Inflammatory macrophage (primary cell): ENCODE results near the gene ITGA1.

Experiments used
- DNase-seq, 2 donors: peaks; one replicate each; pipeline ENCODE4 v3.0.0-alpha.2; 2020 to 2022

ITGA1 gene

DNA sequence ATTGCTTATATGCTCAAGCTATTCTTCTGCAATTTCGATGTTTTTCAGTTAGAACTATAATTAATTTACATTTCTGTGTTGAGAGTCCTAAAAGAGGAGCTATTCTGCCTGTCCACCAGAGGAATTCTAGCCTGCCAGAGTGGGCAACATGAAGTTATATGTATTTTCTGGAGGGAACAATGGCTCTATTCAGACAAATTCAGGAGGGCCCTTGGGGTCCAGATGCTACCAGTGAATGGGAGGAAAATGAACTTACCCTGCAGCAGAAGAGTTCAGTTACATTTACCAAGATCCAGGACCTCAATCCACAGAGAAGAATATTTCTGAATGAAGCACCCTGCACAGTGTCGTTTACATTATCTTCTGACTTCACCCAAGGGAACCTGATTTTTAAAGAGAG, 80.7 kb downstream of the ITGA1 start:
- no peak for DNase-seq

DNA sequence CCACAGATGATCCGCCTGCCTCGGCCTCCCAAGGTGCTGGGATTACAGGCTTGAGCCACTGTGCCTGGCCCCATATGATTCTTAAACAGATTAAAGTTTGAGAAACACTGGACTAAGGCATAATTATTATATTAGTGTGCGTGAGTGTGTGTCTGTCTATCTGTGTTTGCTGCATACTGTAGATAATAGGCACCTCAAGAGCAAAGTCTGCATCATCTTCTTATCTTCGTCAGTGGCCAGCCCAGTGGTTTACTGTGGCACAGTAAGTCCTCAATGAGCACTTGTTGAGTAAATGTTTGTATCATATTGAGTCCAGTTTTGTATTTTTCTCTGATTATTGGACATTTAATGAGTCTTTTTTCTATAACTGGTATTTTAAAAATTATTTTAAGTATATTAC, 81.7 kb downstream of the ITGA1 start:
- DNase-seq: no peak

DNA sequence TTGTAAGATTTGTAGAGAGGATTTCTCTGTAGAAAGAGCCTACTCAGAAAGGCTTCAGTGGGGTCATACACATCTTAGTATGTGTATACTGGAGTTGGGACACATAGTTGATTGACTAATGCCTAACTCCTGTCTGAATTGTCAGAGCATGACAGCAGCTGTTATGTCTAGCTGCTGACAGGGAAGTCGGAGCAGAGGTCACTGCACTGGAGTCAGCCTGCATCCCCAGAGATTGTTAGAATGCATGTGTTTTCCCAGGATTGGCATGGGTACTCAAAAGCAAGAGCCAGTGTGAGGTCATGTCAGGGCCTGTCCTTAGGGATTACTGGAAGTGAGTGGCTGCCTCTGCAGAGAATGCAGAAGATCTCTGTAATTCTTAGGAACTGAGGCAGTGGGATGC, 82.7 kb downstream of the ITGA1 start:
- no peak for DNase-seq

DNA sequence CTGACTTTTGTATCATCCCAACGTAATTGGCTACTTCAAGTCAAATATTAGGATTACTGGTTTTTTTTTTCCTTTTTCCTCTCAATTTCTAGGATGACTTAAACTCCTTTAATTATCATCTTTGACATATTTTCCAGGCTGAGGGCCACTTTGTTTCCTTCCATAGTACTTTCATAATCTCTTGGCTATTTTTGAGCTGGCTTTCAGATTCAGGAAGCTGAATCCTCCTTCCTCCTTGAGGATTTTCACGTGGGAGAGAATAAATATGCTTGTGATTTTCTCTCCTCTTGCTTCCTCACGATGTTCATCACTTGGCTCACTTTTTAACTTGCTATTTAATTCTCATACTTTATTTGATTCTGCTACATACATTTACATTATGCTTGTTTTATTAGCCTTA, 88.1 kb downstream of the ITGA1 start:
- DNase-seq: no peak

DNA sequence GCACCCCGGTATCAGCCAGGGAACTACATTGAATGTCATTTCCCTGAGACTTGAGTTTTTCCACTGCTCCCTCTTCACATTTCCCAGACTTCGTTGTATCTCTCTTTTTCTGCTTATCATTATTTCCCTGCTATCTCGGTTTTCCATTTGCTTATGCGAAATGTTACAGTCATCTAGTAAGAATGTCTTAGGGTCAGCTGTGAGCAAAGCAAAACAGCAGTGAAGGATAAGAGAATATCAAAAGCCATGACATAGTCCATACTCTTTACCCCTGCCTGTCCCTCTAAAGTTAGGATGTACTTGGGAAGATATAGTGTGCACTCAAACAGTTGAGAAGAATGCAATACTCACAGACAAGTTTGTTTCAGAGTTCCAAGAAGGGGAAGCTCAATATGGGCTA, 88.7 kb downstream of the ITGA1 start:
- no peak for DNase-seq

DNA sequence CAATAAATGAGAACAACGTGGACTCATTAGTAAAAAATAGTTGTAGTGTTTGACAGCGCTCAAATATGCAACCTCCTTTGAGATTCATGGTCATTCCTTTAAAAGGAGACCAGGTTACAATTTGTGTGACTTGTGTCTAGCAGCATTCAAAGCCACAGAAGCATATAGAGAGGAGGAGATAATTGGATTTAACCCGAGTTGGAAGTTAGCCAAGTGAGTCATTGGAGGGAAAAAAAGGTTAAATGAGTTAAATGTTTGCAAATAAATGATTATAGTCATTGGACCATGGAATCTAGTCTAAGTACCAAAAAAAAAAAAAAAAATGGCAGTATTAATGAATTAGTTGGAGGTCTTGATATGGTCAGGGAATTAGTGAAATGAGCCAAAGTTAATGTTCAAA, 90.9 kb downstream of the ITGA1 start:
- no peak for DNase-seq

DNA sequence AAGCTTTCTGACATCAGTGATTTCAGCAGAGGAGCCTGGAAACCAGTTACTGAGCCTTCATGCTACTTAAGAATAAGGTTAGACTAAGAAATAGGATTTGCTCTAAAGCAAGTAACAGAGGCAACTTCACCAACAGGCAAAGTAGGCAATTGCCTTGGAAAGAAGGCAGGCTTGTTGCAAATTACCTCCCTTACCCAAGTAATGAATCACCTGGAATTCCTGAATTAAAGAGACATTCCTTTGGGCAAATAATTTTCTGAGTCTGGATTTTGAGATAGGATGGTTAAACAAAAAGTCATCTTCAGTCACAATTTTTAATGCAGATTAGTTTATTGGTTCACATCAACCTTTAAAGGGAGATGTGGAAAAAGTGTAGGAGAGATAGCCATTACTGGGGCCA, 92.8 kb downstream of the ITGA1 start:
- no peak for DNase-seq

DNA sequence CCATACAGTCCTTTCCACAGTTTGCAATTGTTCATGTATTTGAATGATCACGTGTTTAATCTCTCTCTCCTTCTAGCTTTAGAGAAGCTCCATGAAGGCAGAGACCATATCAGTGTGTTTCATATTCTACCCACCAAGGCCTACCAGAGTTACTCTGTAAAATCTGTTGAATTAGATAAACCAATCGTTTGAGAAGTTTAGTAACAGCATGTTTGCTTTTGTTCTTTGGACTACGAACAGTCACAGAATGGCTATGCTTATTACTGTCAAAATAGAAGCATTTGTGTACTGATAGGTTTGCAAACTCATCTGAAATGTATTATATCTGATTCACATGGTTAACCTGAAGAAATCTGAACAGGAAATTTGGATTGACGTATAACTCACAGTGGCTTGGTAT, 93.8 kb downstream of the ITGA1 start:
- no peak for DNase-seq

DNA sequence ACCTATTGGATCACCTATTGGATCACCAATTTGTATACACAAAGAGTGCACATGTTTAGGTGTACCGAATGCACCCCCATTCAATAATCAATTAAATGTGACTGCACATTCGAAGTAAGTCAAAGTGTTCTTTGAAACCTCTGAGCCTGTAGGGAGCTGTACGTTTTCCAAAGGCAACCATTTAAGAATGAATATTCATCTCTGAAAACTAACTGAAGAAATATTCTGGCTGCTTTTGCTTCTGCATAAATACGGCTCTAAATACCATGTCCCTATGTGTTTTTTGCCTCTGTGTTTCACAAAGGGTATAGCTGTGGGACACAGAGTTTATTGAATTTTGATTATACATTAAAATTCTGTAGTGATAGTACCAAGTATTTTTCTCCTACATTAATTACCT, 95.4 kb downstream of the ITGA1 start:
- DNase-seq: no peak

DNA sequence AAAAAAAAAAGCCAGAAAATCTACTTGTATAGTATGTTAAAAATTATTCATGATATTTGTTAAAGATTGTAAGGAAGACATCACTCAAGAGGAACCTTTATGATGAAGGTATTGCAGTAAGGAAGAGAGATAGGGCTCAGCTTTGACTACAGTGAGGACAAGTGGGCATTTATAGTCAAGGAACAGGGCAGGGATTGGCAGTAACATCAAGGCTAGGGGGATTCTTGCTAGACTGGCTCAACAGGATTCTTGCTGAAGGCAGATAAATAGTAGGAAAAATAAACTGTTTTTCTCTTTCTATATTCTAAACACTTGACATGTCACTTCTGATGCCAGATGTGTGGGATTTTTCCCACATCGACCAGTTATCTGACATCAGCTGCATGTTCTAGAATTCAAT, 96.7 kb downstream of the ITGA1 start:
- no peak for DNase-seq

DNA sequence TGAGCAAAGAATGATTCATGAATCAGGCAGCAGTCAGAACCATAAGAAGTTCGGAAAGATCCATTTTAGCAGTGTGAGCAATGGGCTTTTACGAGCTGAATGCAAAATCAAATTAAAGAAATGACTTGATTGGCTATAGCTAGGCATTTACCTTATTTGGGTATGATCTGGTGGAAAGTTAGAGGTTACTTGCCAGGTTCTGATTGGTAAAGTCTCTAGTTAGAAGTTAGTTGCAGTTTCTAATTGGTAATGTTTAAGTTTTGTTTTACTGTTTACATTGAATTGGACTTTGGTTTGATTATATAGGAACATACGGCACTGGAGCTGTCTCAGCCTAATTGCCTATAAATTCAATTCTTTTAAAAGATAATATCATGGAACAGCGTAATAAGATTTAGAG, 97.9 kb downstream of the ITGA1 start:
- no peak for DNase-seq

DNA sequence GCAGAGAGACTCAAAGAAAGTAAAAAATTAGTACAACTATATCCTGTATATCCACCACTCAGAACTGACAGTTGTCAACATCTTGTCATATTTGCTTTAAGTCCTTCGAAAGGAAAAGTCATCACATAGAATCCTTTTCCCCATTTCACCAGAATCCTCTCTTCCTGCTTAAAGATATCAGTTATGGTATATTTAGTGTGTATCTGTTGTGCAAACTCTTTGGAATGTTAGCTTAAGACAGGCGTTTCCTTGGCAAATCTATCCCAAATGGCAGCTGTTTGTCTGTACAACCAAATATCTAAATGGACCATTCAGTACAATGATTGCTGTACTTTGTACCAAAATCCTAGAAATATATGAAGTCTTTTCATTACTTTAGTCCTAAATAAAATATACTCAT, 98.5 kb downstream of the ITGA1 start:
- no peak for DNase-seq

DNA sequence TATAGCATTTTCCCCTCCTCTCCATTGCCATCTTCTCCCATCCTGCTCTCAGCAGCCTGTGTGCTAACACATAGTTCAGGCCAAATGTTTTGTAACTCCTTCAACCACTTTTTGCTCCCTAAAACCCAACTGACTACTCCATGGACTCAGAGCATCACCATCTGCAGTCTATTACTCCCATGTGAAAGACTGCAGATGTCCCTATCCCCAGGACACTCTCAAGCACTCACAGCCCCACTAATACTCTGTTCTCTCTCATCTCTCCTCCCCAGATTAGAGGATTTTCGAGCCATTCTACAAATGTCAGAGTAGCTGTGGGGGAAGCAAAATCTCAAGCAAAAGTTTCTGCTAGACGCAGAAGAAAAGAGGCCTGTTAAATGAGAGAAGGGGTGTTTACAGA, 99.3 kb downstream of the ITGA1 start:
- DNase-seq: no peak

DNA sequence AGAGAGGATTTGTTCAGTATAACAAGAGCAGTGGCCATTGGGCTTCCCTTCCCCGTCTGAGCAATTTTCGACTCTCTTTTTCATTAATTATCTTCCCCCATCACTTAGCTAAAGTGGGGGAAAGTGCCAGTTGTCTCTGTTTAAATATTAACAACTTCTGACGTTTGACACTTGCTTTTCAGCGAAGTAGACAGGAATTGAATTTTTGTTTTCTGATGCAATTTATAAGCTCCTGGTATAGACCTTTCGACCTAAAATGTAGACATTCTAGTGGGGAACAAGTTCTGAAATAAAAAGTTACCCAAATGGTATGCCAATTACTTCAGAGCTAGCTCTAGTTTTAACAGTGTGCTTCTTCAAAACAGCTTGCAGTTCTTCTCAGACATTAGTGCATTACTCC, 100.6 kb downstream of the ITGA1 start:
- DNase-seq: no peak

DNA sequence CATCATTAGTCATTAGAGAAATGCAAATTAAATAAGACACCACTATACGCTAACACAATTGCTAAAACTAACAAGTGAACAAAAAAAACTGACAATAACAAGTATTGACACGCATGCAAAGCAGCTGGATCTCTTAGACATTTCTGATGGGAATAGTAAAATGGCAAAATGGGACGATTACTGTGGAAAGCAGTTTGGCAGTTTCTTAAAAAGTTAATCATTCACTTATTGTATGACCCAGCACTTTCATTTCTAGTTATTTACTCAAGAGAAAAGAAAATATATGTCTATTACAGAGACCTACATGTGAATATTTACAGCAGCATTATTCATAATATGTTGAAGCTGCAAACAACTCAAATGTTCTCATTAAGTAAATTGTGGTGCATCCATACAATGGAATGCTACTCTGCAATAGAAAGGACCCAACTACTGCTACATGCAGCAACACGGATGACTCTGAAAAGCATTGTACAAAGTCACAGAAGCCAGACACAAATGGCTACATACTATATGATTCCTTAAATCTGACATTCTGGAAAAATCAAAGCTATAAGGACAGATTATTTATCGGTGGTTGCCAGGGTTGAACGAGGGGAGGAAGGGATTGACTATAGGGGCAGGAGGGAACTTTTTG, 104.6 kb downstream of the ITGA1 start:
- no peak for DNase-seq

DNA sequence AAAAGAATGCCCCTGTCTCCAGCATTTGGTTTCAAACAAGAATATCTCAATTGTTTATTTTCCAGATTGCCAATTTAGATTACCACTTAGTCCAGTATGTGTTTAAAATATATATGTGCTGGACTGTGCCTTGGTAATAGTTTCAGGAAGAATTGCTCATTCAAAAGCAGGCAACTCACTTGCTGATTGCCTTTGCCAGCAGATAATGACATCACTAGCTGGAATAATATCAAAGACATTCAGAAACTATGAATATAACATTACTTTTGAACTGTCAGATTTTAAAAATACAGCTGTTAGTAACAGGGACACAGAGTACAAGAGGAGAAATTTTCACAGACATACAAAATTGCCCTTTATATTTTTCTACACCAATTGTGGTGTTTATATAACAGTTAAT, 105.4 kb downstream of the ITGA1 start:
- DNase-seq: no peak

DNA sequence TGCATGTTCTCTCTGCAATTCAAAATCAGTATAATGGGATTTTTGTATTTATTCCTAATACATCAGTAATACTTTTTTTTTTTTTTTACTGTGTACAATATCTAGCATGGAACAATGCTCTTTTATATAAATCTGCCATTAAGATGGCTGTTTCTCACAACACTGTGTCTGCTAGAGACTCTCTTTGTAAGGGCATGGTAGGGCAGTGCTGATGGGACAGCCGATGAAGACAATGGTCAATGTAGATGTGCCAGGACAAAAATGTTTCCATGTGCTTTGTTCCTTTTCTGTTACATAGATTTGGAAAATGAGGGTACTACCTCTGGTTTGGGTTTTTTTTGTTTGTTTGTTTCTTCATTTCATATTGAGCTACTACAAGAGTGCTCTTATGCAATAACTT, 106.1 kb downstream of the ITGA1 start:
- no peak for DNase-seq

DNA sequence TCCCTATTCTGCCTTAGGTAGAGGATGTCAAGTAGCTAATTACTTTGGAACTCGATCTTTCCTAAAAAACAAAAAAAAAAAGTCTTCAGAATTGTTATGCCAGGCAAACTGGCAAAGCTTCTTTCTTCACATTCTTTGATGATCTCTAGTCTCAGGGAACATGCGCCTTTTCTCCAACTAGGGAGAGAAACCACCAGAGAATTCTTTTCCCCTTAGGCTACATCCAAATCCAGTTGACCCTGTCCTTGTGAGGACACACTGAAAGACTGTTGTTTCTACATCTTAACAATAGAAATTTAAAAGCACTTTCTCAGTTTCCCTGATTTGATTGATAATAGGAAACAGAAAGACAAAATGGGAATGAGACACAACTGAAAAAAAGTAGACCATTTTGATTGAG, 106.7 kb downstream of the ITGA1 start:
- no peak for DNase-seq

DNA sequence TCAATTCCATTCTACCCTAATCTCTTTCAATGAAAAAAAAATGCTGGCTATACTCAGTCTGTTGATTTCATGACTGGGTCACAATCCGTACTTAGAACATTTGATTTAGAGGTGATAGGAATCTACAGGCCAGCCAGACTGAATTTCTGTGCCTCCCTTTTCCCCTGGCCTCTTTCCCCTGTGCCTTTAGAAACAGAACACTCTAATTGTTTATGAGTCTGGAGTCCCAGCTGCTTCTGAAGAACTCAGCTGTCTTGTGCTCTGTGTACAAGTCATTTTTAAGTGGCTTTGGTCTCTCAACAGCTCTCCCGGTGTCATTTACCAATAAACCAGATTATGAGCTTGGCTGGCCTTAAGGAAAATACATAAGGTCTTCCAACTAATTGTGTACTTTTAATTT, 107.4 kb downstream of the ITGA1 start:
- no peak for DNase-seq

DNA sequence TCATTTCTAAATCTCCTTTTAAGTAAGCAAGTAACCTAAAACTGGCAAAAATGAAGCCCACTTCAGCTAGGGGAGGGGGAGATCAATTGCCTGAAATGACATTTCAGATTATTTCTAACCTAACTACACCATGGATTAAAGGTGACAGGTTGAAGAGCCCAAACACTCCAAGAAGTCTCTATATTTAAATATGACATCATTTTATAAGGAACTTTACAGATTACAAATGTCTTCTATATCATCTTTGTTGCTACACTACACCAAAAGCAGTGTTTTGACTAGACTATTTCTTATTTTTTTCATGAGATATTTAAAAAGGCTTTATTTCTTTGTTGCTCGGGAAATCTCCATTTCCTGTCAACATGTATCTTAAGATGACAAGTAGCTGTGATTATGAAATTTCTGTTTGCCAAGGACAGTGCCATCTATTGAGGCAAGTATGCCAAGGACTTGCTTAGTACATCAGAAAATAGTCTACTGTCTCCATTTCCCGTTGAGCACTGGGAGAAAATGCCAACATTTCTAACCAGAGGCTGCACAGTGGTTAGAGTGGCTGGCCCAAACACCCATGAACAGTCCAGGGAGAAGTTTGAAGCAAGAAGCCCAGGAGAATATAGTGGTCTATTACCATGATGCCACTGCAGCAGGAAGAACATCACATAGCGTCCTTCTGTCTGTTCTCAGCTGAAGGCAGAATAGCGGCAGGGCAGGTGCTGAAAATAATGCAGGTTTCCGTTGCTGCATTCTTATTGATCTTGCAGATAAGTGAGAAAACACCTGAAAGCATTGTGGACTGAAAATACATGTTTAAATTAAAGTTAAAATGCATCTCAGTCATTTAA, 108.1 kb downstream of the ITGA1 start:
- no peak for DNase-seq

DNA sequence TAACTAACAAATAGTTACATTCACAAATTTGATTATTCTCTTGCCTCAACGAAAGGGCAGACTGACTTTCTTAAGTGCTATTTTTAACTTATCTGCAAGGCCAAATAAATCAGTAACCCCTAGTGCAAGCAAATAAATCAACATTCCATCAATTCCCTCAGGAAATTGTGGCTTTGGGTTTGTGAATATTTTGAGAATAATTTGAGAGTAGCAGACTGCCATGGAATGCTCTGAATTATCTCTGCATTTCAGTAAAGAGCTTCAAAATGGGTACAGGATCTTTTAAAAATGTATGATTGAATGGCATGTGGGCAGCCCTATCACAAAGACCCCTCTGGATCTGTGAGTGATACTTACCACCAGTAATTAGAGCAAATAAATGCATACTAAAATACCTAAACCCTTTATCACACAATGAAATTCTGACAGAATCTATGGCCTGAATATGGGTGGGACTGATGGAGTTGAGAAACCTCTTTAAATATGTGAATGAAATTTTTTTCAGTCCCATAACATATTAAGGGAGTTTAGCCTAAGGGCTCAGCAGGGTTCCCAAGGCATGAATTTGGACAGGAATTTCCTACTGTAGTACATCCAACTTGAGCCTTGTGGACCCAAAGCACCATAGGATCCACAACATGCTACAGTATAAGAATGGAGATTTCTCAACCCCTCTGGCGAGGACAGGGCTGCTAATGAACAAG, 109.0 kb downstream of the ITGA1 start:
- no peak for DNase-seq

DNA sequence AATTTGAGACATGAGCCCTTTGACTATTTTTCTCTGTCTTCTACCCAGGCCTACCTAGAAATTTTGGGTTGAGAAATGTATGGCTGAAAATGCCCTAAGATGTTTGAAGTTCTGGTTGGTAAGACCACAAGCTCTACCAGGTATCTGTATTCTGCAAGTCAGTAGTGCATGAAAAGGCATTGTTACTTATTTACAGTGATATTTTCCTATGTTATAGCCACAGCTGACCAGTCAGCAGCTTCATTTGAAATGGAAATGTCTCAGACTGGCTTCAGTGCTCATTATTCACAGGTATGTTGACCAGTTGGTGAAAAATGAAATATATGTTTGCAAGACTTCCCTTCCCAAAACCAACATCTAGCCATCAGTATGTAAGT, 109.5 kb downstream of the ITGA1 start:
- DNase-seq: no peak

DNA sequence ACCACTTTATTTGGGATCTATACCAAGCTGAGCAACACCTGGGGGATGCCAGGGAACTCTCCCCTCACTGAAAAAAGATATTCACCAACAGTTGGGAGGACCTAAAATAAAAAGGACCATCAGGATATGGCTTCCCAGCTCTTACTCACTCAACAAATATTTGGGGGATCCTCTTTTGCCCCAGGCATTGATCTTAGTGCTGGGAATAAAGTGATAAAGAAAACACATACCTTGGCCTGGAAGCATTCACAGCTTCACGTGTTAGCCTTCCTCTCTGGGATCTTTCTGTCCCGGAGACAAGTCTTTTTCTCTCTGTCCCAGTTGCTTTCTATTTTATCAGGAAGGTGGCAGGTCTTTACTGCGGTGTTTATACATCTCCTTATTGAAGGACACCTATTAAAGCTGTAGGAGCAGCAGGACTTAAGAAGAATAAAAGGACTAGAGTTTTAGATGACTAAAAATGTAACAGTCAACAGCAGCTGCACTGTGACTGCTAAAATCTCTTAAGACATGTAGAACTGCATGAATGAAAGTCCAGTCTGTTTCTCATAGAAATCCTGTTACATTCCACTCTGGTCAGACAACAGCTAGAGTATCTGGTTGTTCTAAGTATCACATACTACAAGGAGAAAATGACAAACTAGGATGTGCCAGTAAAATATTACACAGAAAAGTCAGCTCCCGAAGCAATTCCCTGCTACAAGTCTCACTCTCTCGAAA, 111.4 kb downstream of the ITGA1 start:
- no peak for DNase-seq
